ENCODE data around the gene CCDC88A. TPM values are rescaled to one million over a fixed set of nuclear protein-coding genes. Genes with fewer than 3 reads are reported as not detected.
"Not testable (repeated sequence)": the region's sequence is repeated elsewhere in the genome, so short reads cannot be mapped to it uniquely, and the experiment has no call there.

Gene CCDC88A
- total RNA-seq, 1 donor from 2014 or later: 20.3 TPM

- no peak for FAIRE-seq
- Histone ChIP-seq H3K36me3 (ENCODE audit: control insufficient read depth, insufficient read depth, low read length) (no peaks in the 10 kb centered on the region), H3K27me3 (ENCODE audit: control insufficient read depth, insufficient read depth, low read length) (no peaks in the 10 kb centered on the region), H3K4me3 (ENCODE audit: low read depth, low read length) (no peak overlapping the region)
- no peak for TF ChIP-seq CTCF (IDR thresholded peaks at IDR 0.05; ENCODE audit: insufficient read depth, low read length, severe bottlenecking)
- DNase-seq (ENCODE audit: low read depth): no peak
Observed at GRCh38 chr2:55399815-55400214, 19.8 kb downstream of the CCDC88A start.

- FAIRE-seq (no peak), DNase-seq (ENCODE audit: low read depth) (no peak)
- no peaks in the 10 kb centered on the region for H3K27me3 ChIP-seq (ENCODE audit: control insufficient read depth, insufficient read depth, low read length)
- H3K4me3 ChIP-seq (ENCODE audit: low read depth, low read length): no peak overlapping the region
- TF ChIP-seq CTCF (IDR thresholded peaks at IDR 0.05; ENCODE audit: insufficient read depth, low read length, severe bottlenecking): no peak
- H3K36me3 ChIP-seq (ENCODE audit: control insufficient read depth, insufficient read depth, low read length): no peaks in the 10 kb centered on the region
Observed at GRCh38 chr2:55395724-55396605, 23.7 kb downstream of the CCDC88A start.

DNA sequence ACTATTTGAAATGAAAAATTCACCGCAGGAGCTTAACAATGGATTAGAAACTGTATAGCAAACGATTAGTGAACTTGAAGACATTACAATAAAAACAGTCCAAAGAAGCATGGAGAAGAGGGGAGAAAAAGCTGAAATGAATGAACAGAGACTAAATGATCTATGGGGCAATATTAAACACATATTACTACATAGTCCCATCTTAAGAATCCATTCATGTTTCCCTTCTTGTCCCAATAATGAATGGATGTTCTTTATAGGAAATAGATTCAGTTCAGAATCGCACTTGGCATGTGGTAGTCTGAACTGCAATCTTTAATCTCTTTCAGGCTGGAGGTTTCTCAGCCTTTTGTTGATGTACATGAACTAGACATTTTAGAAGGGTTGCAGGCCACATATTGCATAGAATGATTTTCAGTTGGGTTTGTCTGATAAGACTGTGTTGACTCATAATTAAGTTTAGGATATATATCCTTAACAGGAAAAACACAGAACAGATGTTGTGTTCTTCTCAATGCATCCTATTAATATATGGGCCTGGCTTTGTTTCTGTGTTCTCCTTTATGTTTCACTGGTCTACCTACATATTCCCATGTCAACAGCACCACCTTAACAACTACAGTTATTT lies 27.9 kb downstream of the CCDC88A start:
- FAIRE-seq: no peak
- no peak for TF ChIP-seq CTCF (IDR thresholded peaks at IDR 0.05; ENCODE audit: insufficient read depth, low read length, severe bottlenecking)
- no peaks in the 10 kb centered on the region for H3K27me3 ChIP-seq (ENCODE audit: control insufficient read depth, insufficient read depth, low read length)

DNA sequence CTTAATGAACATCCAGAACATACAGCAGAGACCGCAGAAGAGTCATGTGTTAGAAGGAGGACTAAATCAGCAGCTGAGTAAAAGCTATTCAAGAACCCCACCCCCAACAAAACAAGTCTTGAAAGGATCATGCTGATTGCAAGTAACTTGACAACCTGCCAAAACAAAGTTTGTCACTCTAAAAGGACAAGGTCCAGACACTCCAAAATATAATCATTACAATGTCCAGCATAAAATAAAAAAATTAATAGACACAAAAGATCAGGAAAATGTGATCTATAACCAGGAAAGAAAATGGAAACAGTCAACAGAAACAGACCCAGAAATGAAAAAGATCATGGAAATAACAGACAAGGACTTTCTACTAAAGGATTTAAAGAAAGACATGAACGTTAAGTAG lies 28.5 kb downstream of the CCDC88A start:
- no peaks in the 10 kb centered on the region for H3K36me3 ChIP-seq (ENCODE audit: control insufficient read depth, insufficient read depth, low read length)
- no peak for DNase-seq (ENCODE audit: low read depth)
- no peak overlapping the region for H3K4me3 ChIP-seq (ENCODE audit: low read depth, low read length)
- H3K27me3 ChIP-seq (ENCODE audit: control insufficient read depth, insufficient read depth, low read length): no peaks in the 10 kb centered on the region
- TF ChIP-seq CTCF (IDR thresholded peaks at IDR 0.05; ENCODE audit: insufficient read depth, low read length, severe bottlenecking): no peak
- FAIRE-seq: no peak

More for the DNA sequence above, 27.9 kb downstream of the CCDC88A start:
- no peaks in the 10 kb centered on the region for H3K36me3 ChIP-seq (ENCODE audit: control insufficient read depth, insufficient read depth, low read length)
- no peak overlapping the region for H3K4me3 ChIP-seq (ENCODE audit: low read depth, low read length)
- DNase-seq (ENCODE audit: low read depth): no peak

- H3K27me3 ChIP-seq (ENCODE audit: control insufficient read depth, insufficient read depth, low read length); H3K4me3 ChIP-seq (ENCODE audit: low read depth, low read length); H3K36me3 ChIP-seq (ENCODE audit: control insufficient read depth, insufficient read depth, low read length); DNase-seq (ENCODE audit: low read depth); FAIRE-seq: not testable (repeated sequence)
Observed at GRCh38 chr2:55385516-55385915, 34.1 kb downstream of the CCDC88A start.

DNA sequence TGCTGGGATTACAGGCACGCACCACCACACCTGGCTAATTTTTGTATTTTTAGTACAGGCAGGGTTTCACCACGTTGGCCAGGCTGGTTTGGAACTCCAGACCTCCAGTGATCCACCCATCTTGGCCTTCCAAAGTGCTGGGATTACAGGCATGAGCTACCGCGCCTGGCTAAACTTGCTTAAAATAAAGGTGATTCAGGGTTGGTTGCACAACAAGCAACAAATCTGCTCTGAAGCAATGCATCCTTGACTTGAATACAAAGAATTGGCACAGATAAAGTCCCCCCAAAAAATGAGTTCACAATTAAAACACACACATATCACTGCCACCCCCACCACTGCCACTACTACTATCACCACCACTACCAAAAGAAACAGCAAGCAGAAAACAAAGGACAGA lies 34.9 kb downstream of the CCDC88A start:
- no peak for TF ChIP-seq CTCF (IDR thresholded peaks at IDR 0.05; ENCODE audit: insufficient read depth, low read length, severe bottlenecking)
- peak; percentile 35 for DNase-seq (ENCODE audit: low read depth)
- Histone ChIP-seq H3K4me3 (ENCODE audit: low read depth, low read length) (no peak overlapping the region), H3K36me3 (ENCODE audit: control insufficient read depth, insufficient read depth, low read length) (no peaks in the 10 kb centered on the region), H3K27me3 (ENCODE audit: control insufficient read depth, insufficient read depth, low read length) (no peaks in the 10 kb centered on the region)
- no peak for FAIRE-seq

Data from bronchial epithelial cell (primary cell).